Measurements from ENCODE around the gene SRP68.
A peak's percentile ranks its signal among the peaks of the same experiment; 100 is the strongest.

The SRP68 gene

DNA sequence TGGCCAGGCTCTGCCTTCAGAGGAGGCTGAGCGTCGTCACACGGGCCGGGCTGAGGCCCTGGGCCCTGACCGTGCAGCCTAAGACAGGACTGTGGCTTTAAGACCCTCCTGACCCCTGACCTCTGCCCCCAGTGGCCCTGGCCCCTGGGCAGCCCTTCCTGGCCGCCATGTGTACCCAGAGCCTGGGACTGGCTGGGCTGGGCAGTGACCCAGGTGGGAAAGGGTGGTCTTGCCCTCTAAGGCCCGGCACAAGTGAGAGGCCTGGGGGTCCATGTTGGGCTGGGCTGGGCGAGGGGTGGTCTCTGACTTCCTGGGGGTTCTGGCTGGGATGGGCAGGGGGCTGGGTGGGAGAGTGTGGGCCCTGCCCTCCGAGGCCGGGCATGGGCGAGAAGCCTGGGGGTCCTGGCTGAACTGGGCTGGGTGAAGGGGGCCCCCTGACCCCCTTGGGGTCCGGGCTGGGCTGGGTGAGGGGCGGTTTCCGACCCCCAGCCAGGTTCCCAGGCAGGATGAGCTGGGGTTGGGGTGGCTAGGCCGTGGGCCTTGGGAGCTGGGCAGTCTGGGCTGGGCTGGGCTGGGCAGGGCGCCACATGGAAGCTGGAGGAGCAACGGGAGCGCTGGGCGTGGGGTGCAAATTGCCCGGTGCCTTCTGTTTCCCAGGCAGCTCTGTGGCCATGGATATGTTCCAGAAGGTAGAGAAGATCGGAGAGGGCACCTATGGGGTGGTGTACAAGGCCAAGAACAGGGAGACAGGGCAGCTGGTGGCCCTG lies 71.4 kb downstream of the SRP68 start, which contains the start of gene CDK3:
CDK3 (plus strand) TSS at position 101 of the 767 bp plus-strand sequence; CDS start at position 672, 571 bp downstream.
- H3K27me3 Mint-ChIP-seq (ENCODE audit: low read depth): no peaks in the 10 kb centered on the region
- peaks cover 20% of the 10 kb centered on the region for H3K4me1 Mint-ChIP-seq
- H3K27ac Mint-ChIP-seq: no peak within 1 kb of the TSS
- peaks cover 19% of the 10 kb centered on the region for H3K36me3 Mint-ChIP-seq (ENCODE audit: low read depth)
- TF ChIP-seq, protein P1, sequence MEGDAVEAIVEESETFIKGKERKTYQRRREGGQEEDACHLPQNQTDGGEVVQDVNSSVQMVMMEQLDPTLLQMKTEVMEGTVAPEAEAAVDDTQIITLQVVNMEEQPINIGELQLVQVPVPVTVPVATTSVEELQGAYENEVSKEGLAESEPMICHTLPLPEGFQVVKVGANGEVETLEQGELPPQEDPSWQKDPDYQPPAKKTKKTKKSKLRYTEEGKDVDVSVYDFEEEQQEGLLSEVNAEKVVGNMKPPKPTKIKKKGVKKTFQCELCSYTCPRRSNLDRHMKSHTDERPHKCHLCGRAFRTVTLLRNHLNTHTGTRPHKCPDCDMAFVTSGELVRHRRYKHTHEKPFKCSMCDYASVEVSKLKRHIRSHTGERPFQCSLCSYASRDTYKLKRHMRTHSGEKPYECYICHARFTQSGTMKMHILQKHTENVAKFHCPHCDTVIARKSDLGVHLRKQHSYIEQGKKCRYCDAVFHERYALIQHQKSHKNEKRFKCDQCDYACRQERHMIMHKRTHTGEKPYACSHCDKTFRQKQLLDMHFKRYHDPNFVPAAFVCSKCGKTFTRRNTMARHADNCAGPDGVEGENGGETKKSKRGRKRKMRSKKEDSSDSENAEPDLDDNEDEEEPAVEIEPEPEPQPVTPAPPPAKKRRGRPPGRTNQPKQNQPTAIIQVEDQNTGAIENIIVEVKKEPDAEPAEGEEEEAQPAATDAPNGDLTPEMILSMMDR (IDR thresholded peaks at IDR 0.05; ENCODE audit: unreplicated experiment in 3 of 3): peak in 1 of 3 experiments; percentile 8
- H3K4me3 Mint-ChIP-seq: no peak within 1 kb of the TSS
- H3K9me3 Mint-ChIP-seq: no peaks in the 10 kb centered on the region

DNA sequence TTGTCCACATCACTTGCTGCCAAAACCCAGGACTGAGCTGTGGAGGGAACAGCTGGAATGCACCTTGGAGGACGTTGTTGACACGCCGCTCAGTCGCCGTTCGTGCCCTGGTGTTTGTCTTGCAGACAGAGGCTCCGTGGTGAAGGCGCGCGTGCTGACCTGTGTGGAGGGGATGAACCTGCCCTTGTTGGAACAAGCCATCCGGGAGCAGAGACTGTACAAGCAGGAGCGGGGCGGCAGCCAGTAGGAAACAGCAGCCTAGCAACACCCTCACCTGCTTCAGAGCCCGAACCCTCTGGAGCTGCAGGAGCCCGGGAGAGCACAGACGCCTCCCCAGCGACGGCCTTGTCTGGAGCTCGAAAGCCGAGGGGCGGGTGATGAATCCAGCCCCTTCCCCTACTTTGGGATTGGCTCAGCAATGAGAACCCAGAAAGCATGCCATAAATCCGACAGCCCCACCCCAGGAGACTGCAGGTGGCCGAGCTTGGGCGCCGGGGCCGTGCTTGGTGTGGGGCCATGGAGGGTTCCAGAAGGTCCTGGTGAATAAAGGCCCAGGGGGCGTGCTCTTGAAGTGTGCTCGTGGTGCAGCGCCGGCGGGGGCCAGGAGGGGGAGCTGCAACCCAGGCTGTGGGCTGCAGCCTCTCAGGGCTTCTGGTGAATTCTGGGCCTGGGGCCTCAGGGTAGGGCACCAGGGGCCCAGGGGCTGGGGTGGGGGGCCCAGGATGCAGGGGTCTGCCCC lies 72.1 kb downstream of the SRP68 start:
- no peak overlapping the region for H3K27ac Mint-ChIP-seq
- peaks cover 13% of the 10 kb centered on the region for H3K4me1 Mint-ChIP-seq
- H3K9me3 Mint-ChIP-seq: no peaks in the 10 kb centered on the region
- no peaks in the 10 kb centered on the region for H3K27me3 Mint-ChIP-seq (ENCODE audit: low read depth)
- TF ChIP-seq, protein P1 (IDR thresholded peaks at IDR 0.05; ENCODE audit: unreplicated experiment in 3 of 3): peak; percentile 61 to 68 (median 66)
- no peak overlapping the region for H3K4me3 Mint-ChIP-seq
- peaks cover 11% of the 10 kb centered on the region for H3K36me3 Mint-ChIP-seq (ENCODE audit: low read depth)

DNA sequence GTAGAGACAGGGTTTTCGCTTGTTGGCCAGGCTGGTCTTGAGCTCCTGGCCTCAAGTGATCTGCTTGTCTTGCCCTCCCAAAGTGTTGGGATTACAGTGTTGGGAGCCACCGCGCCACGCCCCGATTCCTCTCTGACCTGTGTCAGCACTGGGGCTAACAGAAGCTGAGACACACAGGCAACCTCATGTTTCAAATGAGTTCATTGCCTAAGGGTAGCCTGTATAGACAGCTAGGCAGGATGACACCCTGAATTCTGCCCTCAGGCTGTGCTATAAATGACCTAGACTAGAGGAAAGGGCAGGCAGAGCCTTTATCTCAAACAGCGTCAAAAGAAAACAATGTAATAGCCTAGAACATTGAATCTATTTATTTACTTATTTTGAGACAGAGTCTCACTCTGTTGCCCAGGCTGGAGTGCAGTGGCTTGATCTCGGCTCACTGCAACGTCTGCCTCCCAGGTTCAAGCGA lies 74.0 kb downstream of the SRP68 start:
- Mint-ChIP-seq H3K27ac (no peak overlapping the region), H3K9me3 (no peaks in the 10 kb centered on the region), H3K27me3 (ENCODE audit: low read depth) (no peaks in the 10 kb centered on the region), H3K4me1 (peaks cover 10% of the 10 kb centered on the region), H3K36me3 (ENCODE audit: low read depth) (peaks cover 12% of the 10 kb centered on the region), H3K4me3 (no peak overlapping the region)
- TF ChIP-seq, protein P1 (IDR thresholded peaks at IDR 0.05; ENCODE audit: unreplicated experiment in 3 of 3): no peak

DNA sequence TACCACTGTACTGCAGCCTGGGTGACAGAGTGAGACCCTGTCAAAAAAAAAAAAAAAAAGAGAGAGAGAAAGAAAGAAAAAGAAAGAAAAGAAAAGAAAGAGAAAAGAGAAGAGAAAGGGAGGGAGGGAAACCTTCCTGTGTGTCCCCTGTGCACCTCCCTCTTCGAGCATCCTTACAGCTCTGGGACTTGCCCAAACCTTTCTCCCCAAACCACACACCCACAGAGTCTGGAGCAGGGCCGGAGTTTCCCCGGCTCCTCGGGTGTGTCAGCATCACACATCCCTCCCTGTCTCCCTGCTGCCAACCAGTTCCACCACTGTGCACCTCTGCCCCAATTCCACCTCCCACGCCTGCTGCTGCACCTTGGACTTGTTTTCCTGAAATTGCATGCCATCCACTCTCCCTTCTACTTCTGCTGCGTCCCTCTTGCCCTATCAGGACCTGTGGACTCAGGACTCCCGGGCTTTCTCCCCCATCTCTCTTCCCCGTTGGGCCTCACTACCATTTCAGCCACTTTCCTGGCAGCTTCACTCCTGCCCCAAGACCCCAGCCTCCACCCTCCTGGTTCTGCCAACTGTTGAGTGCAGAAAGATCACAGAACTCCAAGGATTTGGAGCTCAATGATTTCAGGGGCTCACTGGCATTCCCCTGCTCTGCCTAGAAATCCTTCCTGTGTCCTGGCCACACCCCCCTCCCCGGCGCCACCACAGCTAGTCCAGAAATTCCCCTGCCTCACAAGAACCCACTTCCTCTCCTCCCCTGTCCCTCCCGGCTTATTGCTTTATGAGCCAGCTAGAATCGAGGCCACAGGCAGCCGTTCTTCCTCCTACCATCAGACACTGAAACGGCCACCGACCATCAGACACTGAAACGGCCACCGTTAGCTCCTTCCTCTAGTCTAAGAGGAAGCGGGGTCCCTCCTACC lies 75.4 kb downstream of the SRP68 start:
- Mint-ChIP-seq H3K27me3 (ENCODE audit: low read depth) (no peaks in the 10 kb centered on the region), H3K4me3 (no peak overlapping the region), H3K9me3 (no peaks in the 10 kb centered on the region), H3K27ac (peak overlapping the region; percentile 74 to 87 (median 82)), H3K36me3 (ENCODE audit: low read depth) (peaks cover 16% of the 10 kb centered on the region), H3K4me1 (peaks cover 10% of the 10 kb centered on the region)
- TF ChIP-seq, protein P1 (IDR thresholded peaks at IDR 0.05; ENCODE audit: unreplicated experiment in 3 of 3): no peak

DNA sequence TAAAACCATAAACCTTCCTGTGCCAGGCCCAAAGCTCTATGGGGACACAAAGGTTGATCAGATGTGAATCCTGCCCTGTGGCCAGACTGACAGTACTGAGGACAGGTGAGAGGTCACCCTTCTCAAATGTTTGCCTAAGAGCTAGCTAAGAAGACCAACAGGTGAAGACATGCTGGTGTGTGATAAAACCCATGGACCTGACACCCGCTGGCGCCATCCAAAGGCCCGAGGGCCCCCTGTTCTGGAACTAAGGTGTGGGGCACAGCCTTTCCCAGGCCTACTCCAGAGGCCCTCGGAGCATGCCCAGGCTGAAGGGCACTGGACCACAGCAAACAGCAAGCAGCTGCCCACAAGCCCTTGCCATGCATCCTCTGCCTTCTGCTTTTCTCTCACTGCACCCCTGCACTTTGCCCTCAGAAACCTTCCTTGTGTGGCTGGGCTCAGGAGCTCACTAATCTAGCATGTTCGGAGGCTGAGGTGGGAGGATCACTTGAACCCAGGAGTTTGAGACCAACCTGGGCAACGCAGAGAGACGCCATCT lies 76.9 kb downstream of the SRP68 start:
- no peaks in the 10 kb centered on the region for H3K27me3 Mint-ChIP-seq (ENCODE audit: low read depth)
- no peak overlapping the region for H3K4me3 Mint-ChIP-seq
- H3K9me3 Mint-ChIP-seq: no peaks in the 10 kb centered on the region
- no peak overlapping the region for H3K27ac Mint-ChIP-seq
- peaks cover 10% of the 10 kb centered on the region for H3K4me1 Mint-ChIP-seq
- H3K36me3 Mint-ChIP-seq (ENCODE audit: low read depth): peaks cover 20% of the 10 kb centered on the region
- TF ChIP-seq, protein P1 (IDR thresholded peaks at IDR 0.05; ENCODE audit: unreplicated experiment in 3 of 3): no peak

Data from nephron (organoid).